Sigmoid colon (tissue), 4 donors: Measurements from ENCODE around the gene NFX1.

Experiments
- EP300 ChIP-seq, 4 donors: sonication (generic); formaldehyde crosslinking; IDR thresholded peaks; one replicate each; pipeline ENCODE4 v1.6.1; 2017; ENCODE audit warnings: antibody characterized with exemption in 4 of 4
- POLR2A ChIP-seq, 2 donors: fragments of 450-650 bp; IDR thresholded peaks; one replicate each; pipeline ENCODE4 v1.6.1; 2016; ENCODE audit warnings: antibody characterized with exemption in 2 of 2, mild to moderate bottlenecking in 2 of 2, moderate library complexity in 2 of 2
- POLR2AphosphoS5 ChIP-seq, 4 donors: sonication (generic); formaldehyde crosslinking; IDR thresholded peaks; one replicate each; pipeline ENCODE4 v1.6.1; 2017; ENCODE audit warnings: antibody characterized with exemption in 4 of 4
- TF ChIP-seq, protein P1 (sequence below), 4 experiments: fragments of 450-650 bp in 3 of 4; fragments of 200-600 bp in 1 of 4; IDR thresholded peaks; one replicate each; pipeline ENCODE4 v1.5.1; 2016 to 2019; ENCODE audit warnings: antibody characterized with exemption in 4 of 4, mild to moderate bottlenecking in 3 of 4, moderate library complexity in 2 of 4

DNA sequence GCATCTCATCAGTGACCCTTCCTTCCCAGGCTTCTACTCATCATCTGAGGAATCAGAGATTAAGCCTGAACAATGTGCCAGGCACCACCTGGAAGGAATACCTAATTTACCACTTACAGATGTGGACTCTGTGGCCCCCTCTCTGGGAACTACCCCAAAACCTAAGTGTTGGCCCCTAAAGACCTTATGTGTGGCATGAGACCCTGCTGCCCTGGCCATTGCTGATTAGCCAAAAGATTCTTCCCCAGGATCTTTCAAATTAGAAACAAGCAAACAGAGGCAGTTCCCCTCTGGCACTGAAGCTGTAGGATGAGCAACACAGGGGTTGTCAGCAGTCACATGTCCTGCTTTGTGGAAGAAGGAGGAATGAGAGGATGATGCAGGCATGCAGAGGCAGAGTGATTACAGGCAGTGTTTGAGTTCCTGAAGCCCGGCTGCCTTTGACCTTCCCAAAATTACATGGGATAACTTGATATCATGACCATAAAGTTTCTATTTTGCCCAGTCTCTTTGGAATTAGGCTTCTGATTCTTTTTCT lies 39.8 kb upstream of the NFX1 start:
- TF ChIP-seq, protein P1, sequence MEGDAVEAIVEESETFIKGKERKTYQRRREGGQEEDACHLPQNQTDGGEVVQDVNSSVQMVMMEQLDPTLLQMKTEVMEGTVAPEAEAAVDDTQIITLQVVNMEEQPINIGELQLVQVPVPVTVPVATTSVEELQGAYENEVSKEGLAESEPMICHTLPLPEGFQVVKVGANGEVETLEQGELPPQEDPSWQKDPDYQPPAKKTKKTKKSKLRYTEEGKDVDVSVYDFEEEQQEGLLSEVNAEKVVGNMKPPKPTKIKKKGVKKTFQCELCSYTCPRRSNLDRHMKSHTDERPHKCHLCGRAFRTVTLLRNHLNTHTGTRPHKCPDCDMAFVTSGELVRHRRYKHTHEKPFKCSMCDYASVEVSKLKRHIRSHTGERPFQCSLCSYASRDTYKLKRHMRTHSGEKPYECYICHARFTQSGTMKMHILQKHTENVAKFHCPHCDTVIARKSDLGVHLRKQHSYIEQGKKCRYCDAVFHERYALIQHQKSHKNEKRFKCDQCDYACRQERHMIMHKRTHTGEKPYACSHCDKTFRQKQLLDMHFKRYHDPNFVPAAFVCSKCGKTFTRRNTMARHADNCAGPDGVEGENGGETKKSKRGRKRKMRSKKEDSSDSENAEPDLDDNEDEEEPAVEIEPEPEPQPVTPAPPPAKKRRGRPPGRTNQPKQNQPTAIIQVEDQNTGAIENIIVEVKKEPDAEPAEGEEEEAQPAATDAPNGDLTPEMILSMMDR (IDR thresholded peaks at IDR 0.05) = no peak
- TF ChIP-seq POLR2AphosphoS5 (IDR thresholded peaks at IDR 0.05) = no peak
- no peak for TF ChIP-seq POLR2A (IDR thresholded peaks at IDR 0.05)
- TF ChIP-seq EP300 (IDR thresholded peaks at IDR 0.05) = no peak
